T1000 (cell line): ENCODE measurements around the gene CLEC17A.

Source experiments
- DNase-seq: peaks from one replicate; lab custom pipeline; 2025; ENCODE audit warnings: mixed read lengths; lab: John Stamatoyannopoulos, UW

CLEC17A gene

DNA sequence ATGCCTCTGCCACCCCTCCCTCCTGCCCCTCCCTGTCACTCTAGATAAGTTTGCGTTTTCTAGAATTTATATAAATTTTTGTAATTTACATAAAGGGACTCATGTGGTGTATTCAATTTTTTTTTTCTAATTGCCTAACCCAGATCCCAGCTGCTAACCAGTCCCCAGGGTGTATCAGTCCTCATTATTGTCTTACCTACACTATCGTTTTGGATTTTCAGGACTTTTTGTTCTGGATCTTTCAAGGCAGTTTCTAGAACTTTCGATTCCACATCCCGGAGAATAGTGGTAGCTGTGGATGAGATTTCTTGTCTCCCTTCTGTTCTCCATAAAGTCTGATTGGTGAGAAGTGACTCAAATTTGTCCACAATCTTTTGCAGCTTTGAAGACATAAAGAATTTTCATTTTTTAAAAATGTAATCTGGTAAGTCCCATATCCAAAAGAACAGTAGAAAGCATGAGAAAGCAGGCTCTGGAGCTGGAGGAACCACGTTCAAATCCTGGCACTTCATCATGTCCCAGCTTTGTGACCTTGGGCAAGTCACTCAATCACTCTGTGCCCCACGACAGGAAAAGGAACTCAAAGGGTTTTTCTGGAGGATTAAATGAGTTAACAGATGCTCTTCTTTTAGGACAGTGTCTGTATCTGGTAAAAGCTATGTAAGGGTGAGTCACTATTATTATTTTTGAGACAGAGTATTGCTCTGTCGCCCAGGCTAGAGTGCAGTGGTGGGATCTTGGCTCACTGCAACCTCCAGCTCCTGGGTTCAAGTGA lies 72.1 kb downstream of the CLEC17A start:
- no peak for DNase-seq

DNA sequence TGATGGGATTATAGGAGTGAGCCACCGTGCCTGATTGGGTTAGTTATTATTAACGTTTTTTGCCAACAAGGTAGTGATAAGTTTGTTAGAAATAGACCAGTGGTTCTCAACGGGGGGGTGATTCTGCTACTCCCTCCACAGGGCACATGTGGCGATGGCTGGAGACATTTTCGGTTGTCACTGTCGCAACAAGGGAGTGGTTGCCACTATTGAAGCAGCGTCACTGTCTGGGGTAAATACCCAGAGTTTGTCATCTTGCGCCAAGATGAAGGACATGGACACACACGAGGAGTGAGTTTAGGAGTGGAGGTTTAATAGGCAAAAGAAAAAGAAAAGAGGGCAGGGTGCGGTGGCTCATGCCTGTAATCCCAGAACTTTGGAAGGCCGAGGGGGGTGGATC lies 72.8 kb downstream of the CLEC17A start:
- DNase-seq: no peak

GRCh38 chr19:14659874-14660489 lies 77.1 kb downstream of the CLEC17A start:
- DNase-seq: no peak

- DNase-seq: no peak
These were observed 78.6 kb downstream of the CLEC17A start for GRCh38 chr19:14661372-14661924.
